Stimulated activated CD8-positive, alpha-beta memory T cell treated with anti-CD3 and anti-CD28 coated beads, Interleukin-12 subunit alpha, Interleukin-12 subunit beta, amount 100 ng/mL, for 24 hours (primary cell): ENCODE results near the gene CABP1.

Source experiments
- DNase-seq: peaks from one replicate; pipeline ENCODE4 v3.0.0-alpha.2; 2020; ENCODE audit errors: extremely low read depth

CABP1 gene

DNA sequence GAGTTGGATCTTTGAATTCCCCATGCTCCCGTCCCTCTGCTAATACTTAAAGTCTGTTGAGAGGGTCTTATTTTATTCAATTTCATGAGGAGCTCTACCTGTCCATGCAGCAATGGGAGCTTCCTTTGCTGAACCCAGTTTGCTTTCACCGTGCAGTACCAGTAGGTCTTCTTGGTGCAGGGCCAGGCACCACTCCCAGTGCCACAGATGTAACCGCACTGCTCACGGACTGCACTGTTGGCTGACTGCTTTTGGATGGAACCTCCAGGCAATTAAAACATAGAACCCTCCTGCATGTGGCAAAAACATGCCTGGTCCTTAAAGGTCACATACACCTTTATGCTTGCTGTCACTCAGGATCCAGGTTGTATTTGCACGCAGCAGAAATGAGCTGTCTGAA is 9.3 kb upstream of the CABP1 start:
- DNase-seq = no peak

DNA sequence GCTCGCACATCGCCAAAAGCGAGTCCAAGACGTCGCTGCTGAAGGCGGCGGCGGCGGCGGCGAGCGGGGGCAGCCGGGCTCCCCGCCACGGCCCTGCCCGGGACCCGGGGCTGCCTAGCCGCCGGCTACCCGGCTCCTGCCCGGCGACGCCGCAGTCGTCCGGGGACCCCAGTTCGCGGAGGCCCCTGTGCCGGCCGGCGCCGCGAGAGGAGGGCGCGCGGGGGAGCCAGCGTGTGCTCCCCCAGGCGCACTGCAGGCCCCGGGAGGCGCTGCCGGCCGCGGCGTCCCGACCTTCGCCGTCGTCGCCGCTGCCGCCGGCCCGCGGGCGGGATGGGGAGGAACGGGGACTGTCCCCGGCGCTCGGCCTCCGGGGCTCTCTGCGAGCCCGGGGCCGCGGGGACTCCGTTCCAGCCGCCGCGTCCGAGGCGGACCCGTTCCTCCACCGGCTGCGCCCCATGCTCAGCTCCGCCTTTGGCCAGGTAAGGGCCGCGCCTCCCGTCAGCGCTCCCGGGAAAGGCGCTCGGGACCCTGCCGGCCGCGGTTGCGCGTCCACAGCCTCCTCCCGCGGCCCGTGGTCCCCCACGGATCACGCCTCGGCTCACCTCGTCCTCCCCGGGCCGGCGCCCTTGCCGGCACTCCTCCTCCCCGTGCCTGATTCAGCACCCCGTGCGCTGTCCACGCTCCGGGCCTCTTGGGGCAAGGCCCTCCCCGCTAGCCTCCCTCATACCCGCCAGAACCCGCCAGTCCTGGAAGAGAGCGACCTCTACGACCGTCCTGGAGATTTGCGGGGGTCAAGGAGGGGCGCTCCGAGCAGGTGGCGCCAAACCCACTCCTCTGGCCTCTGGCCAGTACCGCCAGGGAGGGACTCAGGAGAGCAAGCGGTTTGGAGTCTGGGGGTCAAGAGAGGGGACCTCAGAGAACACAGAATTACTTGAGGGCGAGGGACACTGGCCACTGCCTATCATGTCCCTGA is 721 bp downstream of the CABP1 start:
- no peak for DNase-seq

DNA sequence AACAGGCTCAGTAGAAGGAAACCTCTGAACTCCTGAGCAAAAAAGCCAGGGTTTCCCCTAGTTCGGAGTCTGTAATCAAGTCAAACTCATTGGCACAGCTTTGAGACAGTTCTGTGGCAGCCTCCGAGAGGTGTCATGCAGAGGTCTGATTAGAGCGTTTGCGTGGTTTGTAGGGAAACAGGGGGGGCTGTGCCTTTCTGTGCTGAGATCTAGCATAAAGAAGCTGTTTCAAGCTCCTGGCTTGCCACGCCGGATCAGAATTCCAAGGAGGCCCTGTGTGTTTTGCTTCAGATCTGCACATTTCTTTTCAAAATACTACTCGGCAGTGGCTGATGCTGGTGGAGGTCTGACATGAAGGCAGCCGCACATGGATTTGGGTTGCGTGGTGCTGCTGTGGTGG is 1.7 kb downstream of the CABP1 start:
- no peak for DNase-seq

DNA sequence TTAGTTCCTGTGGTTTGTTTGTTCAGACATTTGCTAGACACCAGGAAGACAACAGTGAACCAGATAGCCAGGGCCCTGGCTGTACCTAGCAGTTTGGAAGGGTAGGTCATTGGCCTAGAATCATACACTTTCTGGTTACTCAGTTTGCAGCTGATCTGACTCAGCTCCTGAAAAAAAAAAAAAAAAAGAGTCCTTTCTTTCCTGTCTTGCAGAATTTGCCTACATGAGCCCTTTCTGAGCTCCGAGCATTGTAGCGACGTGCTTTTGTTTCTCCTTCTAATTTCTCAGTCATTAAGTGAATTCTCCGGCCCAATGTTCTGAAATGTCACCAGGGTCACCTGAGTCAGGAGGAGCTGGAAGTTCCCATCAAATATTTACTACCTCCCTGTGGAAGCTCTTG is 2.4 kb downstream of the CABP1 start:
- no peak for DNase-seq

DNA sequence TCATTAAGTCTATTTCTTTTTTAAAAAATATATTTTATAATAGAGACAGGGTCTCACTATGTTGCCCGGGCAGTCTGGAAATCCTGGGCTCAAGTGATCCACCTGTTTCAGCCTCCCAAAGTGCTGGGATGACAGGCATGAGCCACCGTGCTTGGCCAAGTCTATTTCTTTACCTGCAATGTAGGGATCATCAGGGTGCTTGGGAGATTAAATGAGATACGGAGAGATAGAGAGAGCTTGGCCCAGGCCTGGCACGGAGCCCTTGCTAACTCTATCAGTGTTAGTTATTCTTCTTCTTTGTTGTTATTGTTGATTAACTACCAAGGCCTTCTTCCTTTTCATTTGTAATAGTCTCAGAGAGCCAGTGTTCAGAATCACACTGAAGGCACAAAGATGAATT is 3.1 kb downstream of the CABP1 start:
- no peak for DNase-seq

GRCh38 chr12:120646044-120646443 is 5.6 kb downstream of the CABP1 start:
- DNase-seq = no peak

DNA sequence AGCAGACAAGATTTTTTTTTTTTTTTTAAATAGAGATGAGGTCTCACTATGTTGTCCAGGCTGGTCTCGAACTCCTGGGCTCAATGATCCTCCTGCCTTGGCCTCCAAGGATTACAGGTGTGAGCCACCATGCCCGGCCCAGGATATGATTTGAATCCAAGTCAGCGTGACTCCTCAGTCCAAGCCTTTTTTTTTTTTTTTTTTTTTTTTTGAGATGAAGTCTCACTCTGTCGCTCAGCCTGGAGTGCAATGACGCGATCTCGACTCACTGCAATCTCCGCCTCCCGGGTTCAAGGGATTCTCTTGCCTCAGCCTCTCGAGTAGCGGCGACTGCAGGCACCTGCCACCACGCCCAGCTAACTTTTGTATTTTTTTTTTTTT is 6.9 kb downstream of the CABP1 start:
- no peak for DNase-seq

DNA sequence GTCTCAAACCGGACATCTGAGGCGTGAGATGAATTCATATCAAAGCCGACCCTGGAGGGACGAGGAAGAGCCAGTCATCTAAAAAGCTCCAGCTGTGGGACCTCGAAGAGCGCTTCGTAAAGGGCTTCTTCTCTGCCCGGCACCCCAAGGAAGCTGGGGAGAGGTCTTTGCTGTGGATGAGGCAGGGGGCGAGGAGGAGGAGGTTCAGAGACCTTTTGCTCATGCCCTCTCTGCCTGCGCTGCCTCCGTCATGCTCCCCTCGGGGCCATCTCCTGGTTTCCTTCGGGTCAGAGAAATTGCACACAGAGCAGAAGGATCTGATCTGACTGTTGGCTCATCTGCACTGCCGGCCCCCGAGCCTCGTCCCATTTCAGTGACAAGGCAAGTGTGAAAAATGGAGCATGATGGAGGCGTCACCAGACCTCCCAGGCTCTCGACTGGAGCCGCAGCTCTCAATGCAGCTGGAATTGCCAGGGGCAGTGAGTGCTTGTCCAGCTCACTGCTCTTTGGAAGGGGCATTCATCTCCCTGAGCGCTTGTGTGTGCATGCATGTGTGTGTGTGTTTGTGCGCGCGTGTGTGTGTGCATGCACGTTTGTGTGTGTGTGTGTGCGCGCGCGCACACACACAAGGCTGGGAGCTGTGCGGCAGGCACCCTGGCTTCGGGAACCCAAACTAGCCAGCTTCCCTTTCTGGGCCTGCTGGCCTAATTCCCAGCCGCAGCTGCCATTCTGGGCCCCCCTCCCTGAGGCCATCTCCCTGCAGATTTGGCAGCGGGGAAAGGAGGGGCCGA is 9.2 kb downstream of the CABP1 start:
- no peak for DNase-seq

DNA sequence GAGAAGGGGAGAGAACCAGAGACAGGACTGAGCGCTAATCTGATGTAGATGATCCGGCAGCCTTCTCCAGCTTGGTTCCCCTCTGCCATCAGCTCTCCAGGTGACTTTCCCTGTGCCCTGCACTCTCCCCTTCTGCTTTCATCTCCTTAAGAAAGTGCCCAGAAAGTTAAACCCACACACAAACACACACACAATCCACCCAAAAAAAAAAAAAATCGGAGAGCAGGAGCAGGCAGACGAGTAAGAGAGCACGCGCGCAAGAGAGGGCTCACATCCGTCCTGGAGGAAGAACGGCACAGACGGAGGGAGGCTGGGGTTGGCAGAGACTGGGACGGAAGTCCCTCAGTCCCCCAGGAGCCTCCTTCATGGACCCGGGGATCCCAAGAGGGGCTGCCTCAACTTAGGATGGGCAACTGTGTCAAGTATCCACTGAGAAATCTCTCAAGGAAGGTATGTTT is 9.8 kb downstream of the CABP1 start:
- no peak for DNase-seq

DNA sequence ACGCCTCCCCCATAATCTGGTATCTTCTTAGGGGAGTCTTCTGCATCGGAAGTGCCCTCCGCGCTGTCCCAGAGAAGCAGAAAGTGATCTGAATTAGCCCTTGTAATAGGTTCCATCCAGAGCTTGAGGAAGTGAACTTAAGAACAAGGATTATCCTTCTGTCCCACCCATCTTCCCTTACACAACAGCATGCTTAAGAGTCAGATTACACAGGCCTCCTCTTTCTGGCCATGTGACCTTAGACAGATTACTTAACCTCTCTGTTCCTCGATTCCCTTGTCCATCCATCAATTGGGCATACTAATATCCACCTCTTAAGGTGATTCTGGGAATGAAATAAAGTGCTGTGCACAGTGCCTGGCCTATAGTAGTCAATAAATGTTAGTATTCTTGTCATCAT is 11.4 kb downstream of the CABP1 start:
- DNase-seq = no peak

GRCh38 chr12:120652656-120653435 is 12.4 kb downstream of the CABP1 start:
- no peak for DNase-seq

- DNase-seq = no peak
Observed at GRCh38 chr12:120653611-120654010, 13.2 kb downstream of the CABP1 start.

DNA sequence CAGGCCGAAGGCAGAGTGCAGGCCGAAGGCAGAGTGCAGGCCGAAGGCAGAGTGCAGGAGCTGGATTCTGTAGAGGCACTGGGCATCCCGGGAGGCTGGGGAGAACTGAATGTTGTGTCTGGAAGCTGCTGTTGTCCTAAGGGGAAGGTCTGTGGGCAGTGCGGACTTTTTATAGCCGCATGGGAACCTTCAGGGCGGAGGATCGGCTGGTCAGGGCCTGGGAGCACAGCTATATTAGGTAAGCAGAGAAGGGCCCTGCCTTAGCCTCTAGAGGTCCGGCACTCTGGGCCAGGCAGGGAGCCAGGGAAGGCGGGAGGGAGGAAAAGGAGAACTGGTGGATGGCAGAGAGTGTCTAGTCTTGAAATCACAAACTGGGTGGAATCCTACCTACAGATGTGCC is 14.2 kb downstream of the CABP1 start:
- DNase-seq = no peak

DNA sequence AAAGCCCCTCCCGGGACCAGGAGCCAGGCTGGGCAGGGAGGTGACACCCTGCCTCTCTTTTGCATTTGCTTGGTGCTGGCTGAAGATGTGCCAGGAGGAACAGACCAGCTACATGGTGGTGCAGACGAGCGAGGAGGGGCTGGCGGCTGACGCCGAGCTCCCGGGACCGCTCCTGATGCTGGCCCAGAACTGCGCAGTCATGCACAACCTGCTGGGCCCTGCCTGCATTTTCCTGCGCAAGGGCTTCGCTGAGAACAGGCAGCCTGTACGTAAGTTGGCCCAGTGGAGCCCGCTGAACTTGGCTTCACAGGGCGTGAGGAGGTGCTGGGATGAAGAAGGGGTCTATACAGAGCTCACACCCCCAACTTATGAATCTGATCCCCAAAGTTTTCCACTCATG is 15.6 kb downstream of the CABP1 start:
- no peak for DNase-seq

DNA sequence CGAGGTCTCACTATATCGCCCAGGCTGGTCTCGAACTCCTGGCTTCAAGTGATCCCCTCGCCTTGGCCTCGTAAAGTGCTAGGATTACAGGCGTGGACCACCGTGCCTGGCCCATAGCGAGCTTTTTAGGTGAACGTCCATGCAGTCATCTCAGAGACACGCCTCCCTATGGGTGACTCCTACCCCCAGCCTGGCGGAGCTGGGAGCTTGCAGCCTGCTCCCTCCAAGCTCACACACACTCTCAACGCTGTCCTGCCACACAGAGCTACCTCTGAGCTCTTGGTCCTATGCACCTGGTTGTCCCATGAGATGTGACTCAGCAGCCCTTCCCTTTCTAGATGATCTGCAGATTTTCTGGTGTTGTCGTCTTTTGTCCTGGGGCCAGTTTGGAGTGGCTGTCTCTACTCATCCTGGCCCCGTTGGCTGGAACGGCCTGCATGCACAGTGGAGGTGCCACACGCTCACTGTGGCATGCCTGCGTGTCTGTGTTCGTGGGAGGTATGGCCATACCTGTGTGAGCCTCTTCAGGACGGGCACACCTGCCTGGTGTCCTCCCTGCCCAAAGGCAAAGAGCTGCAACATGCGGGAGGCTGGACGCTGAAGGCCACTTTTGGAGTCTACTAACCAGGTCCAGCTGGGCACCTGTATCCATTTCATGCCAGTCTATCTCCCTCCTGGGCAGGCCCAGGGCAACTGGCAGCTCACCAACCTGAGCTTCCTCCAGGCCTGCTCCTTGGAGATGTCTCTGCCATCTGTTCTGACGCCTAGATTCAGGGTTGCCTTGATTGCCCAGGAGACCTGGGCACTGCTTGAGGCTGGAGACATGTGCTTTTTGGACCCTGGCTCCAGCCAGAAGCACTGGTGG is 18.1 kb downstream of the CABP1 start:
- no peak for DNase-seq

GRCh38 chr12:120659151-120659525 is 18.7 kb downstream of the CABP1 start:
- no peak for DNase-seq

DNA sequence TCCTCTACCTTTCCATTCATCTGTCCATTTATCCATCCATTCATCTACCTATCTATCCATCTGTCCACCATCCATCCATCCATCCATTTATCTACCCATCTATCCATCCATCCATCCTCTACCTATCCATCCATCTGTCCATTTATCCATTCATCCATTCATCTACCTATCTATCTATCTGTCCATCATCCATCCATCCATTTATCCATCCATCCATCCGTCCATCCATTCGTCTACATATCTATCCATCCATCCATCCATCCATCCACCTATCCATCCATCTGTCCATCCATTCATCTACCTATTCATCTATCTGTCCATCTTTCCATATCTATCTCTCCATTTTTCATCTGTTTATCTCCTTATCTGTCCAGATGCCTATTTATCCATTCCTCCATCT is 21.0 kb downstream of the CABP1 start:
- no peak for DNase-seq

DNA sequence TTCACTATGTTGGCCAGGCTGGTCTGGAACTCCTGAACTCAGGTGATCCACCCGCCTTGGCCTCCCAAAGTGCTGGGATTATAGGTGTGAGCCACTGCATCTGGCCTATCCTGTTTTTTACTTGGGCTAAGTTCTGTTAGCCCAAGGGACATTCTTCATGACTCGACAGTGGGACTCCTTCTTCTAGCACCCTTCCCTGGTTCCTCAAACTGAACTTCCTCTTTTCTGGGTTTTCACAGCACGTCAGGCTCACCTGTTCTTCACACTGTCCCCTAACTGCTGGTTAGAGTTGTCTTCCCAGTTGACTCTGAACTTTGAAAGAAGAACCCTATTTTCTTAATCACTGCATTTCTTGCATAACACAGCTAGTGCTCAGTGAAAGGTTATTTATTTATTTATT is 22.5 kb downstream of the CABP1 start:
- no peak for DNase-seq

DNA sequence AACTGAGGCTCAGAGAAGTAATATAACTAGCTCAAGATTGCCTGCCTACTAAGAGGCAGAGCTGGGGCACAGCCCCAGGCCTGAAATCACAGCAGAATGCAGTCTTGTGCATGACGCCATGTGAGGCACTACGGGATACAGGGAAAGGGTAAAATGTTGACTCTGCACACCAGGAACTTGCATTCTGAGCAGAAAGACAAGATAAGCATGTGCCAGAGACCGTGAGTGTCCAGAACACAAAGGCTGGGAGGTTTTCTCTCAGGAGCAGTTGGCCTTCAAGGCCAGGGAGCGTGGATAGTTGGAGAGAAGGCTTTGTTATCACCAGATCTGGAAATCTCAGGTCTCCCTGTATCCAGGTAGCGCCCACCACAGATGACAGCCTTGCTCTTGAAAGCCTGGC is 23.3 kb downstream of the CABP1 start:
- no peak for DNase-seq

DNA sequence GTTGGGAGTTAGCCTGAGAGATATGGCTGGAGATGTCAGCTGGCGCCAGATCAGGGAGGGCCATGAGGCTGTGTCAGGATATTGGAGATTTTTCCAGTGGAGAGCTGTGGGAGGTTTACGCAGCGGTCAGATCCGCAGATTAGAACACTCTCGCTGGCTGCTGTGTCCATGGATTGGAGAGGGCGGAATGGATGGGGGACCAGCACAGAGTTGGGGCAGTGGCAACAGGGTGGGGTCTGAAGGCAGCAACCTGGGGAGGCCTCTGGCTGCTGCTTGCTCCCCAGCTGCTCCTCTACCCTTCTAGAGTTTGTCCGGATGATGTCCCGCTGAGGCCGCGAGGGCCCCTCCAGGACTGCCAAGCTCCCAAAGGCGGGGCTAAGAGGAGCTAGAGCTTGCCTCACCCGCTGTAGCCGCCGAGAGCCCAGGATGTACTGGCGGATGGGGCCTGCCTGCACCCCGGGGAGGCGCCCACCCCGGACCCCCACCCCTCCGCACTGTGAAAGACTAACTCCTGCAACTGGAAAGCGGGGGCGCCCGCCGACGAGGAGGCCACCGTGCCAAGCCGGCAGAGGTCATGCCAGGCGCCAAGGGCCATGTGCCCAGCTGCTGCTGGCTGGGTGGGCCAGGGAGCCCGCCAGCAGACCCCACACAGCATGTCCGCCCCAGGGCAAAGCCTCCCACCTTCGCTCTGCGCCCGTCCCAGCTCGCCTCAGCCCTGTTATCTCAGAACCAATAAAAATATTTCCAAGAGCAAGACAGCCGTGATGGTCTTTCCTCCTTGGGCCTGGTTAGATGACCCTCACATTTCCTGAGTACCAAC is 26.4 kb downstream of the CABP1 start:
- DNase-seq = no peak
